OCI-LY7 (cell line): ENCODE results near the gene CCDC88B. TPM values are rescaled to one million over a fixed set of nuclear protein-coding genes. Genes with fewer than 3 reads are reported as not detected.
A peak's percentile ranks its signal among the peaks of the same experiment; 100 is the strongest.

ENCODE experiments used
- BruUV-seq: library from RNA; stranded (reverse); fragments of 400-500 nt; replicated peaks from 2 replicates; lab custom pipeline; 2021; lab: Mats Ljungman, UMichigan
- CTCF ChIA-PET: fragments of 300-600 bp; sonication (Branson Sonifier 250); formaldehyde crosslinking; loops from one replicate; lab custom pipeline; 2022; ENCODE audit warnings: antibody characterized with exemption; ENCODE audit not compliant: unreplicated experiment; lab: Charles Lee
- POLR2A ChIA-PET: fragments of 300-600 bp; sonication (Branson Sonifier 250); formaldehyde crosslinking; loops from one replicate; lab custom pipeline; 2022; ENCODE audit warnings: antibody characterized with exemption; lab: Charles Lee
- DNase-seq: peaks from one replicate; pipeline ENCODE4 v3.0.0-alpha.2; 2015; ENCODE audit warnings: low spot score
- H2AFZ ChIP-seq: fragments of 200-600 bp; sonication (generic), shearing (Covaris generic); 2 replicates; pipeline ENCODE4 v1.6.1; 2014; ENCODE audit warnings: mild to moderate bottlenecking, antibody characterized with exemption, low read length, moderate library complexity
- H3K27ac ChIP-seq: fragments of 200-600 bp; sonication (generic); 2 replicates; pipeline ENCODE4 v1.5.1; 2014; ENCODE audit warnings: mixed run types, low read depth, mild to moderate bottlenecking, moderate library complexity, low read length, inconsistent platforms; ENCODE audit not compliant: poor library complexity, severe bottlenecking
- H3K36me3 ChIP-seq: fragments of 200-600 bp; sonication (generic); 2 replicates; pipeline ENCODE4 v1.6.1; 2014; ENCODE audit warnings: mild to moderate bottlenecking, antibody characterized with exemption, low read length, moderate library complexity, mixed read lengths; ENCODE audit not compliant: insufficient read depth
- H3K4me1 ChIP-seq: fragments of 200-600 bp; sonication (generic); 2 replicates; pipeline ENCODE4 v1.5.1; 2014; ENCODE audit warnings: mild to moderate bottlenecking, low read length; ENCODE audit not compliant: insufficient read depth, poor library complexity, severe bottlenecking
- H3K4me2 ChIP-seq: fragments of 200-600 bp; sonication (generic); 2 replicates; pipeline ENCODE4 v1.6.1; 2014; ENCODE audit warnings: mild to moderate bottlenecking, low read length
- H3K4me3 ChIP-seq: fragments of 200-600 bp; sonication (generic); 2 replicates; pipeline ENCODE4 v1.5.1; 2014; ENCODE audit warnings: mild to moderate bottlenecking, low read depth, low read length; ENCODE audit not compliant: poor library complexity, severe bottlenecking
- H3K79me2 ChIP-seq: fragments of 200-600 bp; sonication (generic); 2 replicates; pipeline ENCODE4 v1.6.1; 2016; ENCODE audit warnings: low read depth, mild to moderate bottlenecking, low read length, moderate library complexity, mixed read lengths; ENCODE audit not compliant: insufficient read depth
- H3K9me2 ChIP-seq: fragments of 200-600 bp; sonication (generic); 2 replicates; pipeline ENCODE4 v1.6.1; 2016; ENCODE audit warnings: mild to moderate bottlenecking, low read length, mixed read lengths; ENCODE audit not compliant: insufficient read depth
- H3K9me3 ChIP-seq: fragments of 200-600 bp; sonication (generic); 2 replicates; pipeline ENCODE4 v1.6.1; 2014; ENCODE audit warnings: mild to moderate bottlenecking, mixed run types, low read length, mixed read lengths
- H4K20me1 ChIP-seq: fragments of 200-600 bp; sonication (generic); 2 replicates; pipeline ENCODE4 v1.6.1; 2014; ENCODE audit warnings: mild to moderate bottlenecking, antibody characterized with exemption, low read length, moderate library complexity, mixed read lengths; ENCODE audit not compliant: insufficient read depth
- EZH2phosphoT487 ChIP-seq: fragments of 200-600 bp; sonication (generic); IDR thresholded peaks from 2 replicates; pipeline ENCODE4 v1.6.1; 2018; ENCODE audit warnings: low read depth, borderline replicate concordance, mild to moderate bottlenecking, mixed run types, antibody characterized with exemption, low read length, moderate library complexity, mixed read lengths
- intact Hi-C: fragments of 100-400 bp; cut with micrococcal nuclease; formaldehyde crosslinking; loops from one replicate; pipeline ENCODE4 v1.10.0; 2022; ENCODE audit not compliant: unreplicated experiment
- total RNA-seq, 2 experiments: library from RNA; depleted of rRNA in 1 of 2; stranded (reverse); fragments of >200 nt in 1 of 2; shearing (Covaris generic) in 1 of 2; gene quantifications; 2 replicates each; pipeline ENCODE4 v1.2.3, GENCODE V29; 2014 to 2022
- TF ChIP-seq, protein P1 (sequence below): fragments of 200-600 bp; sonication (generic); conservative IDR thresholded peaks from 2 replicates; pipeline ENCODE4 v1.5.1; 2014; ENCODE audit warnings: mild to moderate bottlenecking, antibody characterized with exemption, low read length, moderate library complexity, mixed read lengths

CCDC88B gene
- total RNA-seq, 2 experiments from 2014 or later, result 40.7 to 67.2 TPM

DNA sequence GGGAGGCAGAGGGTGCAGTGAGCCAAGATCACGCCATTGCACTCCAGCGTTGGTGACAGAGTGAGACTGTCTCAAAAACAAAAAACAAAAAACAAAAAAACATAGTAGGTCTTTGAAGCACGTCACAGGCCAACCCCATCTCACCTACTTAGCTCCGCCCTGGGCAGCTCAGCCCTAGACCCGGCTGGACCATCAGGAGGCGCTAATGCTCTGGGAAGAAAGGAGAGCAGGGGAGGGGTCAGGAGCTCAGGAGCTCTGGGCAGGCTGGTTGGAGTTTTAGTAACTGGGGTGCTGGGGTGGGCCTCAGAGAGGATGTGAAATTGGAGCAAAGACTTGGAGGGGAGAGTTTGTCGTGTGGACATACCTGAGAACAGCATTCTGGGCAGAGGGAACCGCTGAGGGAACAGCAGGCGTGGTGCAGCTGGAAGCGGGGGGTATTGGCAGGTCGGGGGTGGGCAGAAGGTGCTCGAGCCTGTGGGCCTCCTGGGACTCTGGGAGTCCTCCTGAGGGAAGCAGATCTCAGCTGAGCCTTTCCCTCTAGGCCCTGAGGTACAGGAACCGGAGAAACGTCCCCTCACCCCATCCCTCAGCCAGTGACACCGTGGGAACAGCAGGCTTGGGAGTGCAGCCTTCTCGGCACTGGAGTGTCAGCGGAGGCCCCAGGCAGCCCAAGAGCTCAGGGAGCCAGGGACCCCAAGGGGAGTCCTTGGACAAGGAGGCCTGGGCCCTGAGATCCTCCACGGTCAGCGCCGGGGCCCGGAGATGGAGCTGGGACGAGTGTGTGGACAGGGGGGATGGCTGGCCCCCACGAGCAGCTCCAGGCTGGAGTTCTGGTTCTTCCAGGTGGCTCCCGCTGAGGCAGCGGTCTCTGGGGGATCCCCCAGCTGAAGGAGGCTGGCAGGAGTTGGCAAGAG is 16.8 kb downstream of the CCDC88B start:
- TSS peak; percentile 94 for BruUV-seq
- intact Hi-C loops, result no loop called here

GRCh38 chr11:64357446-64357845 is 17.4 kb downstream of the CCDC88B start:
- intact Hi-C loops, result no loop called here
- no peaks in the 10 kb centered on the region for H3K79me2 ChIP-seq
- no peak for DNase-seq
- H3K4me1 ChIP-seq, result peaks cover 46% of the 10 kb centered on the region
- TF ChIP-seq, protein P1, sequence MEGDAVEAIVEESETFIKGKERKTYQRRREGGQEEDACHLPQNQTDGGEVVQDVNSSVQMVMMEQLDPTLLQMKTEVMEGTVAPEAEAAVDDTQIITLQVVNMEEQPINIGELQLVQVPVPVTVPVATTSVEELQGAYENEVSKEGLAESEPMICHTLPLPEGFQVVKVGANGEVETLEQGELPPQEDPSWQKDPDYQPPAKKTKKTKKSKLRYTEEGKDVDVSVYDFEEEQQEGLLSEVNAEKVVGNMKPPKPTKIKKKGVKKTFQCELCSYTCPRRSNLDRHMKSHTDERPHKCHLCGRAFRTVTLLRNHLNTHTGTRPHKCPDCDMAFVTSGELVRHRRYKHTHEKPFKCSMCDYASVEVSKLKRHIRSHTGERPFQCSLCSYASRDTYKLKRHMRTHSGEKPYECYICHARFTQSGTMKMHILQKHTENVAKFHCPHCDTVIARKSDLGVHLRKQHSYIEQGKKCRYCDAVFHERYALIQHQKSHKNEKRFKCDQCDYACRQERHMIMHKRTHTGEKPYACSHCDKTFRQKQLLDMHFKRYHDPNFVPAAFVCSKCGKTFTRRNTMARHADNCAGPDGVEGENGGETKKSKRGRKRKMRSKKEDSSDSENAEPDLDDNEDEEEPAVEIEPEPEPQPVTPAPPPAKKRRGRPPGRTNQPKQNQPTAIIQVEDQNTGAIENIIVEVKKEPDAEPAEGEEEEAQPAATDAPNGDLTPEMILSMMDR, result no peak
- no peak for TF ChIP-seq EZH2phosphoT487
- H3K36me3 ChIP-seq, result peaks cover 23% of the 10 kb centered on the region; the same call in 1 of the 2 replicates
- H3K27ac ChIP-seq, result no peak overlapping the region
- CTCF ChIA-PET, result interaction anchor here (1.5 to 3.1 kb wide), 2 partner anchors 28 to 39 kb away, joined by 3 to 33 read pairs; partner anchors contain the start of genes PRDX5 and TRMT112
- H3K9me3 ChIP-seq, result no peaks in the 10 kb centered on the region
- no TSS peak for BruUV-seq
- H2AFZ ChIP-seq, result no peak overlapping the region
- H3K4me2 ChIP-seq, result no peak overlapping the region
- H3K9me2 ChIP-seq, result no peaks in the 10 kb centered on the region
- no peak overlapping the region for H3K4me3 ChIP-seq
- H4K20me1 ChIP-seq, result no peaks in the 10 kb centered on the region
- POLR2A ChIA-PET, result interaction anchor here (3.2 kb wide), 1 partner anchor 40 kb away, joined by 17 read pairs; the partner anchor contains the start of genes PRDX5 and TRMT112

More for the DNA sequence above, 16.8 kb downstream of the CCDC88B start:
- DNase-seq, result peak; percentile 64
- Histone ChIP-seq H3K36me3 (peaks cover 17% of the 10 kb centered on the region; the same call in 1 of the 2 replicates), H3K79me2 (no peaks in the 10 kb centered on the region), H3K9me2 (no peaks in the 10 kb centered on the region), H4K20me1 (no peaks in the 10 kb centered on the region), H3K27ac (no peak overlapping the region), H3K9me3 (no peaks in the 10 kb centered on the region), H3K4me3 (no peak overlapping the region), H2AFZ (no peak overlapping the region), H3K4me1 (peaks cover 46% of the 10 kb centered on the region), H3K4me2 (no peak overlapping the region)
- ChIA-PET CTCF (interaction anchor here (0.6 to 3.1 kb wide), 3 partner anchors 25 to 39 kb away, joined by 3 to 33 read pairs (median 3); partner anchors contain the start of genes PRDX5 and TRMT112), POLR2A (interaction anchor here (3.2 kb wide), 1 partner anchor 39 kb away, joined by 17 read pairs; the partner anchor contains the start of genes PRDX5 and TRMT112)
- TF ChIP-seq, protein P1, result peak; percentile 77
- TF ChIP-seq EZH2phosphoT487, result no peak
